Subcutaneous abdominal adipose tissue (tissue), 5 donors: ENCODE results near the gene MFN1.

ENCODE experiments used
- H3K27ac ChIP-seq: one replicate; pipeline ENCODE4 v1.7.0; 2013; ENCODE audit warnings: low read depth, mild to moderate bottlenecking, inconsistent platforms, low read length, moderate library complexity
- H3K27me3 ChIP-seq, 5 donors: one replicate each; pipeline ENCODE4 v1.7.0; 2013; ENCODE audit warnings: low read length in 5 of 5, inconsistent platforms in 1 of 5; ENCODE audit not compliant: control insufficient read depth in 5 of 5, insufficient read depth in 4 of 5
- H3K36me3 ChIP-seq, 5 donors: one replicate each; pipeline ENCODE4 v1.7.0; 2013; ENCODE audit warnings: low read length in 5 of 5; ENCODE audit not compliant: control insufficient read depth in 5 of 5, insufficient read depth in 5 of 5
- H3K4me1 ChIP-seq, 5 donors: one replicate each; pipeline ENCODE4 v1.7.0; 2013; ENCODE audit warnings: low read length in 5 of 5, mild to moderate bottlenecking in 3 of 5, moderate library complexity in 1 of 5; ENCODE audit not compliant: control insufficient read depth in 5 of 5, insufficient read depth in 5 of 5
- H3K4me3 ChIP-seq, 5 donors: one replicate each; pipeline ENCODE4 v1.7.0; 2013; ENCODE audit warnings: low read length in 5 of 5, low read depth in 1 of 5
- H3K9ac ChIP-seq, 5 donors: one replicate each; pipeline ENCODE4 v1.7.0; 2013; ENCODE audit warnings: low read length in 5 of 5, mild to moderate bottlenecking in 4 of 5, moderate library complexity in 3 of 5
- H3K9me3 ChIP-seq, 5 donors: one replicate each; pipeline ENCODE4 v1.7.0; 2013; ENCODE audit warnings: low read length in 5 of 5; ENCODE audit not compliant: control insufficient read depth in 5 of 5
- donor health status: healthy.
- donor health status: healthy.
- donor health status: healthy.
- donor health status: healthy.
- donor health status: healthy.

MFN1 gene

GRCh38 chr3:179391906-179392305 is 44.4 kb downstream of the MFN1 start:
- peaks cover 23 to 54% (median 41%) of the 10 kb centered on the region in 5 donors for H3K36me3 ChIP-seq
- H3K4me3 ChIP-seq = no peak overlapping the region
- no peaks in the 10 kb centered on the region for H3K9me3 ChIP-seq
- H3K27ac ChIP-seq = no peak overlapping the region
- H3K27me3 ChIP-seq = no peaks in the 10 kb centered on the region
- H3K4me1 ChIP-seq = no peaks in the 10 kb centered on the region
- H3K9ac ChIP-seq = no peak overlapping the region

GRCh38 chr3:179398574-179399231 is 51.2 kb downstream of the MFN1 start:
- no peaks in the 10 kb centered on the region for H3K9me3 ChIP-seq
- no peaks in the 10 kb centered on the region for H3K27me3 ChIP-seq
- no peak overlapping the region for H3K9ac ChIP-seq
- no peak overlapping the region for H3K4me3 ChIP-seq
- peaks cover 17 to 42% (median 33%) of the 10 kb centered on the region in 5 donors for H3K36me3 ChIP-seq
- no peak overlapping the region for H3K27ac ChIP-seq
- H3K4me1 ChIP-seq = no peaks in the 10 kb centered on the region

GRCh38 chr3:179401561-179401960 is 54.1 kb downstream of the MFN1 start:
- Histone ChIP-seq H3K9ac (no peak overlapping the region), H3K36me3 (peaks cover 20 to 38% (median 32%) of the 10 kb centered on the region in 5 donors), H3K9me3 (no peaks in the 10 kb centered on the region), H3K4me1 (no peaks in the 10 kb centered on the region), H3K4me3 (no peak overlapping the region), H3K27ac (no peak overlapping the region), H3K27me3 (no peaks in the 10 kb centered on the region)

GRCh38 chr3:179402963-179403362 is 55.5 kb downstream of the MFN1 start:
- no peaks in the 10 kb centered on the region for H3K9me3 ChIP-seq
- H3K27me3 ChIP-seq = no peaks in the 10 kb centered on the region
- H3K9ac ChIP-seq = no peak overlapping the region
- H3K4me1 ChIP-seq = peaks cover 0 to 5% (median 0%) of the 10 kb centered on the region in 5 donors
- H3K36me3 ChIP-seq = peaks cover 20 to 41% (median 30%) of the 10 kb centered on the region in 5 donors
- no peak overlapping the region for H3K4me3 ChIP-seq
- no peak overlapping the region for H3K27ac ChIP-seq

- no peaks in the 10 kb centered on the region for H3K9me3 ChIP-seq
- peaks cover 0 to 5% (median 0%) of the 10 kb centered on the region in 5 donors for H3K4me1 ChIP-seq
- peaks cover 20 to 40% (median 30%) of the 10 kb centered on the region in 5 donors for H3K36me3 ChIP-seq
- no peak overlapping the region for H3K9ac ChIP-seq
- no peak overlapping the region for H3K27ac ChIP-seq
- no peaks in the 10 kb centered on the region for H3K27me3 ChIP-seq
- H3K4me3 ChIP-seq = no peak overlapping the region
Measured at GRCh38 chr3:179404307-179404706, 56.8 kb downstream of the MFN1 start.

- Histone ChIP-seq H3K4me1 (peaks cover 0 to 5% (median 0%) of the 10 kb centered on the region in 5 donors), H3K4me3 (no peak overlapping the region), H3K9me3 (no peaks in the 10 kb centered on the region), H3K27ac (no peak overlapping the region), H3K27me3 (no peaks in the 10 kb centered on the region), H3K9ac (no peak overlapping the region), H3K36me3 (peaks cover 7 to 31% (median 11%) of the 10 kb centered on the region in 5 donors)
Measured at GRCh38 chr3:179410331-179410730, 62.8 kb downstream of the MFN1 start.

GRCh38 chr3:179410999-179411398 is 63.5 kb downstream of the MFN1 start:
- Histone ChIP-seq H3K4me1 (peaks cover 0 to 5% (median 0%) of the 10 kb centered on the region in 5 donors), H3K27ac (no peak overlapping the region), H3K4me3 (no peak overlapping the region), H3K9ac (no peak overlapping the region), H3K27me3 (no peaks in the 10 kb centered on the region), H3K36me3 (peaks cover 3 to 31% (median 10%) of the 10 kb centered on the region in 5 donors), H3K9me3 (no peaks in the 10 kb centered on the region)

GRCh38 chr3:179414804-179415203 is 67.3 kb downstream of the MFN1 start:
- Histone ChIP-seq H3K36me3 (peaks cover 3 to 33% (median 20%) of the 10 kb centered on the region in 5 donors), H3K27ac (no peak overlapping the region), H3K4me1 (peaks cover 0 to 8% (median 0%) of the 10 kb centered on the region in 5 donors), H3K27me3 (no peaks in the 10 kb centered on the region), H3K9me3 (no peaks in the 10 kb centered on the region), H3K4me3 (no peak overlapping the region), H3K9ac (no peak overlapping the region)

GRCh38 chr3:179415377-179415776 is 67.9 kb downstream of the MFN1 start:
- Histone ChIP-seq H3K9ac (no peak overlapping the region), H3K4me3 (no peak overlapping the region), H3K27ac (no peak overlapping the region), H3K27me3 (no peaks in the 10 kb centered on the region), H3K9me3 (no peaks in the 10 kb centered on the region), H3K4me1 (peaks cover 0 to 8% (median 0%) of the 10 kb centered on the region in 5 donors), H3K36me3 (peaks cover 3 to 31% (median 20%) of the 10 kb centered on the region in 5 donors)

GRCh38 chr3:179416681-179417080 is 69.2 kb downstream of the MFN1 start:
- H3K4me1 ChIP-seq = peaks cover 0 to 12% (median 3%) of the 10 kb centered on the region in 5 donors
- no peaks in the 10 kb centered on the region for H3K9me3 ChIP-seq
- no peak overlapping the region for H3K4me3 ChIP-seq
- no peak overlapping the region for H3K27ac ChIP-seq
- H3K36me3 ChIP-seq = peaks cover 3 to 31% (median 17%) of the 10 kb centered on the region in 5 donors
- no peaks in the 10 kb centered on the region for H3K27me3 ChIP-seq
- no peak overlapping the region for H3K9ac ChIP-seq
